COLO668 (cell line): ENCODE results near the gene F8A2.
"Not testable (repeated sequence)": the region's sequence is repeated elsewhere in the genome, so short reads cannot be mapped to it uniquely, and the experiment has no call there.

Experiments
- DNase-seq: peaks from one replicate; lab custom pipeline; 2025; ENCODE audit not compliant: unreplicated experiment; lab: John Stamatoyannopoulos, UW

The F8A2 gene

DNA sequence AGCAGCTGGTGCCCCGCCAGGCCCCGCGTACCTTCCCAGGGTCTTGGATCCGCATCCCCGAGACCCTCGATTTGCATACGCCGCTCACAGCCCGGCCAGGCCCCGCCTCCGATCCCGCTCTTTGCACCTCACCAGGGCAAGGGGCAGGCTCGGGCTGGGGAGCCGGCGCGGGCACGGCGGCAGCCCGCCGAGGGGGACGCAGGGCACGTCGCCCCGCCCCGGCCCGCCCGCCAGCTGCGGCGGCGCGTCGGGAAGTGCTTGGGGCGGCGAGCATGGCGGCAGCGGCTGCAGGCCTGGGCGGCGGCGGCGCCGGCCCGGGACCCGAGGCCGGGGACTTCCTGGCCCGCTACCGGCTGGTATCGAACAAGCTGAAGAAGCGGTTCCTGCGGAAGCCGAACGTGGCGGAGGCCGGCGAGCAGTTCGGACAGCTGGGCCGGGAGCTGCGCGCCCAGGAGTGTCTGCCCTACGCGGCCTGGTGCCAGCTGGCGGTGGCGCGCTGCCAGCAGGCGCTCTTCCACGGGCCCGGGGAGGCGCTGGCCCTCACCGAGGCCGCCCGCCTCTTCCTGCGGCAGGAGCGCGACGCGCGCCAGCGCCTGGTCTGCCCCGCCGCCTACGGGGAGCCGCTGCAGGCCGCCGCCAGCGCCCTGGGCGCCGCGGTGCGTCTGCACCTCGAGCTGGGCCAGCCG is at the start of gene F8A2:
F8A2 (plus strand) TSS at position 253 of the 686 bp plus-strand sequence; CDS start at position 273, 20 bp downstream.
- not testable (repeated sequence) for DNase-seq

DNA sequence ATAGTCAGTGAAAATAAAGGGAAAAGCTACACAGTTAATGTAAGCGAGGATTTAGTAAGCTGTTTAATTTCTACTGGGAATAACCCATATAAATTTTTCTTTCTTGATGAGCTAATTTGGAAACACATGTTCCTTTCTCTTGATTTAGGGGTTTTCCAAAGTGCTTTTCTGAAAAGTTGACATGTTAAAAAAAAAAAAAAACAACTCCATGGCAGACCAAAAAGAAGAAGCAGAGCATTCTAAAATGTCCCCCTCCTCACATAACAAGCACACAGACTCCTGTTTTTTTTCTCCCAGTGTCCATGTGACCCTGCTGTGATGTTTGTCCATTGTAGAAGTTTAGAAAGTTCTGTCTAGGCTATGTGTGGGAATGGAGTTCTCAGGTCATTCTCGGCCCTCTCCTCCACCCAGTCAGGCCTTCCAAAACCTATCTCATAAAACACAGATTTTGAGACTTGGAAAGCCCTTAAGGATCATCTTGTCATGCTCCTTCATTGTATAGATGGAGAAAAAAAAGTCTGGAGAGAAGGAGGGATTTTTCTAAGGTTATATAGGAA is 48.3 kb upstream of the F8A2 start:
- DNase-seq = no peak

DNA sequence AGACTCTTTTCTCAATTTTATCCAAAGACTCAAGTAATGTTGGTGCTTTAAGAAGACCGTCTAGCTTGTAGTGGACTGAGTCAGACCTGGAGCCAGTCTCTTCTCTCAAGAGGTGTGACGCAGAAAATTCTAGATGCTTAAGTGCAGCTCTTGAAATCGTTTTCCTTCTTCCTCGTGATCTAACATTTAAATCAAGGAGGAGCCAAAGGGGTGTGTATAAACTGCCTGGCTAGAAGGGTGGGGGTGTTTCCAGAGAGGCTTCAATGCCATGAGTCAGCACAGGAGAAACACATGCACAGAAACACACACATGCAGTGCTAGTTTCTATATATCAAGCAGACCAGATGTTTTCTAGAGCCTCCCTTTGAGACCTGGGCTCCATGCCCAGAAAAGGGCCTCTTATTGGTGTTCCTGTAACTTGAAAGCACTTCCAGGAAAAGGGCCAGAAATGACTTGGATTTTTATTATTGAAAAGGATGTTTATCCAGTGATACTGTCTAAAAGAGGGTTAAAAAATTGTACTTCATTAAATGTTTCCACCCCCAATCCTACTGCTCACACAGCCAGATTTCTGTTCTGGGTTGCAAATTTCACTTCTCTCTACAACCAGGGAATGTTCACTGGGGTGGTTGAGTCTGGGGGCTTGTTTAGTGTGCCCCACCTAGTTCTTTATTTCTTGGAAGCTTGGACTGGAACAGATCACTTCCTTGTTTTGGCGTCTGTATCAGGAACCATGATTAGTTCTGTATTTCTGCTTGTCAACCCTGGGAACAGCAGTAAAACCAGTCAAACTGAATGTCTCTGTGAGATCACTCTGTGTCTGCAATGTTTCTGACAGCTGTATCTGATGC is 47.2 kb upstream of the F8A2 start, which contains the start of gene CLIC2:
CLIC2 (minus strand) TSS at position 129 of the 851 bp plus-strand sequence. CDS start 187 bp downstream, outside the sequence.
- no peak for DNase-seq

DNA sequence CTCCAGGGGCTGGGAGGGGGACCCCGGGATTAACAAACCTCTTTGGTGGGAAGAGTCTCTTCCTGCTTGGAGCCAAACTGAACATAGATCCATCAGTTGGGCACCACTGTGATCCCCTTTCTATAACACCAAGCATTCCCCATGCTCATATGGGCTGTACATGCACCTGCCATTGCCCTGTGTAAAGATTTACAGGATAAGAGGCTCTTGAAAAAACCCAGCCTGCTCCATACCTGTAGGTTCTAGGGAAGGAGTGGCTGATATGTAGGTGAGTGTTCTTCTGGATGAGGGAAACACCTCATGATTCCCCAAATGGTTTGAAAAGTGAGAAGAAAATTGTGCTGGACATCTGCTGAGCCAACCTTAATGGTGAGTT is 46.6 kb upstream of the F8A2 start:
- not testable (repeated sequence) for DNase-seq

DNA sequence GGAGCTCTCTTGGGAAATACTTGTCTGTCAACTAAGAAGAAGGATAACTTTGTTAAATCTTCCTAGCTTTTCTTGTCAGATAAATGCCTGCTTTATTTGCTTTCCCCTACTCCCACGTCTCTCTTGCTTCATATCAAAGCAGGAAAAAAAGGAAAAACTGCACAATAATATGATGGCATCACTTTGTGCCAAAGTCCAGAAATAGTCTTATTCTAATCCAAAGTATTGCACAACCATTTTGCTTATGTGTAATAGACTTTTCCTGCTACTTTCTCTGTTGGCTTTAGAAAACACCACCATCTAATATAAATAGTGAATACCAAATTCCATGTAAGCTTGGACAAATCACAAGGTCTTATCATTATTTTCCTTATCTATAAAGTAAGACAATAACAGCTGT is 36.2 kb upstream of the F8A2 start:
- DNase-seq = not testable (repeated sequence)

DNA sequence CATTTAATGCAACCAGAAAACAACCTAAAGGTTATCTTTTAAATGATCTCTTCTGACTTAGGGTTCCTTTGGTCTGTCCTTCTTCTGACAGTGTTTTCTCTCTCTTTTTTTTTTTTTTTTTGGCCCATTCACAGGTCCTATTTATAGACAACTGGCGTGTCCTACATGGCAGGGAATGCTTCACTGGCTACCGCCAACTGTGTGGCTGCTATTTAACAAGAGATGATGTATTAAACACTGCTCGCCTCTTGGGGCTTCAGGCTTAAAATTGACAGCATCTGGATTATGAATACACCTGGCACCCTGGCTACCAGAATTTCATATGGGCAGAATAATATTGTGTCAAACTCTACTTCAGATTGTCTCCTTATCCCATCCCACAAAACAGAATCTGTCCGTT is 32.4 kb upstream of the F8A2 start:
- DNase-seq = not testable (repeated sequence)

DNA sequence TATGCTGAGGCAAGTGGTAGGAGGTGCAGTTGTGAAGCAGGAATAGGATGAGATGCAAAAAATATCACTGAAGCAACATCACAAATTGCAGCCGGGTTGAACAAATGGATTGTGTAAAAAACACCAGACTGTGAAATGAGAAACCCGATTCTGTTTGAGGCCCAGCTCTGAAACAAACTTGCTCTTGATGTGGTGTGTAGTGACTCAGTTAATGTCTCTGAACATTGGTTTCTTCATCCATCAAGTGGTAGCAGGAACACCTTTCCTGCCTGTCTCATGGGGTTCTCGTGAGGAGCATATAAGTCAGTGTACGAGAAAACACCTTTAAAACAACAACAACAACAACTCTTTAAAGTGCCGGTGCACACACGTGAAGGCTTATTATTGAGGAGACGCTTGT is 18.2 kb upstream of the F8A2 start:
- DNase-seq = not testable (repeated sequence)

DNA sequence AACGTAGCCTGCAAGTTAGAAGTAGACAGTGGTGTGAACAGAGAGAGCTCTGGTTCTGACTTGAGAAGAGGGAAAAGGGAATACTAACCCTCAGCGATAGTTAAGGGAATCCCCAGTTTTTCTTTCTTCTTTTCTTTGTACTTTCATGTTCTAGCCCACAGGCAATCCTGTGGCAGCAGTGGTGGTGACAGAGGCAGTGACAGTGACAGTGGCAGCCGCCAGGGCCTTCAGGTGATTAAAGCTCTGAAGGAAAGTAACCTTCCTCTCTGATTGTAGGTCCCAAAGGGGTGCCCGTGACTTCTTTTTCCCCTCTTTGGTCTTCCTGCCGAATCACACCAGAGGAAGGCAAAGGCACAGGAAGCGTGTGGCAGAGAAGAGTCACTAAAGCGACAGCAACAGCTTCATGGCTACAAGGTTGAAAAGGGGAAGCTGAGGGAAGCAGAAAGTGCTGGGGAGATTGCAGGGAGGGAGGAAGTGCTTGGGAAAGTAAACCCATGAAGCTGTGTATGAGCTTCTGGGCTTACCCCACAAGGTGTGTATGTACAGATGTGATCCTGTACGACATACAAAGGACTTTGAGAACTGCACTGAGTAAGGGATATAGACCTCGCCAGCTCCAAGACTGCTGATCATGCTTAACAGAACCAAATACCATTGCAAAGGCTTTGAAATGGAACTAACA is 8.0 kb upstream of the F8A2 start:
- not testable (repeated sequence) for DNase-seq

DNA sequence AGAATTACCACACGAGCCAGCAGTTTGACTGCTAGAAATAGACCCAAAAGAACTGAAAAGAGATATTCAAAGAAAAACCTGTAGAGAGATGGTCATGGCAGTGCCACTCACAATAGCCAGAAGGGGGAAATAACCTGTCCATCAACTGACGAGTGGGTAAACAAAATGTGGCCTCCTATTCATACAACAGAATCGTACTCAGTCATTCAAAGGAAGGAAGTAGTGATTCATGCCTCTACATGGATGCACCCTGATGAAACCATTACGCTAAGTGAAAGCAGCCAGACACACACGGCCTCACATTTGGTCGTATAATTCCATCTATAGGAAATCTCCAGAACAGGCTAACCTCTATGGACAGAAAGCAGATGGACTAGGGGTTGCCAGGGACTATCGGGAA is 2.1 kb upstream of the F8A2 start:
- DNase-seq = not testable (repeated sequence)

DNA sequence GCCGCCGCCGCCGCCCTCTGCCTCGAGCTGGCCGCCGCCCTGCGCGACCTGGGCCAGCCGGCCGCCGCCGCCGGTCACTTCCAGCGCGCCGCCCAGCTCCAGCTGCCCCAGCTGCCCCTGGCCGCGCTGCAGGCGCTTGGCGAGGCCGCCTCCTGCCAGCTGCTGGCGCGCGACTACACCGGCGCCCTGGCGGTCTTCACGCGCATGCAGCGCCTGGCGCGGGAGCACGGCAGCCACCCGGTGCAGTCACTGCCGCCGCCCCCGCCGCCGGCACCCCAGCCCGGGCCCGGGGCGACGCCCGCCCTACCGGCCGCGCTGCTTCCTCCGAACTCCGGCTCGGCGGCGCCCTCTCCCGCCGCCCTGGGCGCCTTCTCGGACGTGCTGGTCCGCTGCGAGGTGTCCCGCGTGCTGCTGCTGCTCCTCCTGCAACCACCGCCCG is 653 bp downstream of the F8A2 start:
- DNase-seq = not testable (repeated sequence)

DNA sequence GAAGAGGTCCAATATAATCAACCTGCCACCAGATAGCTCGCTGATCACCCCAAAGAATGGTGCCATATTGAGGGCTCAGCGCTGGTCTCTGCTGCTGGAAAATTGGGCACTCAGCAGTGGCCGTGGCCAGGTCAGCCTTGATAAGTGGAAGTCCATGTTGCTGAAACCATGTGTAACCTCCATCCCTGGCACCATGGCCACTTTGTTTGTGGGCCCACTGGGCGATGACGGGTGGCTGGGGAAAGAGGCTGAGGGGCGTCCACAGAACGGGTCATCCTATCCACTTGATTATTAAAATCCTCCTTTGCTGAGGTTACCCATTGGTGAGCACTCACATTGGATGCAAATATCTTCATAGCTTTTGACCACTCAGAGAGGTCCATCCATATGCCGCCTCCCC is 7.7 kb downstream of the F8A2 start:
- no peak for DNase-seq

DNA sequence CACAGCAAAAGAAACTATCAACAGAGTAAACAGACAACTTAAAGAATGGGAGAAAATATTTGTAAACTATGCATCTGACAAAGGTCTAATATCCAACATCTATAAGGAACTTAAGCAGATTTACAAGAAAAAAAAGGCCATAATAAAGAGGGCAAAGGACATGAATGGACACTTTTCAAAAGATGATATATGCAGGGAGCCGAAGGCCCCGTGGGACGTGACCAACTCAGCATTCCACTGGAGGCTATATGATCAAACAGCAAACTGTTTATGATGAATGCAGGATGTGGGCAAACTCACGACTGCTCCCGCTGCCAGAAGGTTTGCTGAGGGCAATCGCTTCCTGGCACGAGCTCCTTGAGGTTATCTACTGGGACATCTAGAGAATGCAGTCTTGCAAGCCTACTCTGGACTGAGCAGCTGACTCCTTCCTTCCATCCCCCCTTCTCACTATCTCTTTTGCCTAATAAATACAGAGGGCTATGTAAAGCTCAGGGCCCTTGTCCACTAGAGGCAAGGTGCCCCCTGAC is 12.9 kb downstream of the F8A2 start:
- not testable (repeated sequence) for DNase-seq

DNA sequence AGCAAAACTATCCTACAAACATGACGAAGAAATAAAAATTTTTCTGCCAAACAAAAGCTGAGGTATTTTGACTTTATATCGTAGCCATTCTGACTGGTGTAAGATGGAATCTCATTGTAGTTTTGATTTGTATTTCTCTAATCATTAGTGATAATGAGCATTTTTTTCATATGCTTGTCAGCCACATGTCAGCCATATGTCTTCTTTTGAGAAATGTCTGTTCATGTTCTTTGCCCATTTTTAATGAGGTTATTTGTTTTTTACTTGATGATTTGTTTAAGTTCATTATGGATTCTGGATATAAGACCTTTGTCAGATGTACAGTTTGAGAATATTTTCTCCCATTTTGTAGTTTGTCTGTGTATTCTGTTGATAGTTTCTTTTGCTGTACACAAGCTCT is 24.5 kb downstream of the F8A2 start:
- DNase-seq = no peak

DNA sequence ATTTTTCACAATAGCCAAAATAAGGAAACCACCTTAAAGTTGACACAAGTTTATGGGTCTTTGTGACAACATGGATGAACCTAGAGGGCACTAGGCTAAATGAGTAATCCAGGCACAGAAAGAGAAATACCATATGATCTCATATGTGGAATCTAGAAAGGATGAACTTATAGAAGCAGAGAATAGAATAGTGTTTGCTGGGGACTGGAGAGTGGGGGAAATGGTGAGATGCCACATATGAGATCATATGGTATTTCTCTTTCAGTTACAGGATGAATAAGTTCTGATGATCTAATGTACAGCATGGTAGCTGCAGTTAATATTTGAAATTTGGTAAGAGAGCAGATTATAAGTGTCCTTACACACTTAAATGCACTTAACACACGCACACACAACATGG is 35.9 kb downstream of the F8A2 start:
- DNase-seq = no peak
